MM.1S (cell line): ENCODE results near the gene B3GNT8.
"Not testable (repeated sequence)": the region's sequence is repeated elsewhere in the genome, so short reads cannot be mapped to it uniquely, and the experiment has no call there.

Experiments
- DNase-seq: peaks from one replicate; pipeline ENCODE4 v3.0.0-alpha.2; 2015
- H2AFZ ChIP-seq: fragments of 300-600 bp; sonication (generic); 2 replicates; pipeline ENCODE4 v1.6.0; 2016; ENCODE audit warnings: antibody characterized with exemption, low read length
- H3F3A ChIP-seq: fragments of 300-600 bp; sonication (generic); 2 replicates; pipeline ENCODE4 v1.6.1; 2016; ENCODE audit warnings: mild to moderate bottlenecking, antibody characterized with exemption, low read length, moderate library complexity, mixed read lengths; ENCODE audit not compliant: insufficient read depth
- H3K27ac ChIP-seq: fragments of 300-600 bp; sonication (generic); 2 replicates; pipeline ENCODE4 v1.5.1; 2016; ENCODE audit warnings: mild to moderate bottlenecking, low read length
- H3K27me3 ChIP-seq: fragments of 300-600 bp; sonication (generic); replicated peaks from 2 replicates; pipeline ENCODE4 v1.6.0; 2016; ENCODE audit warnings: low read length; ENCODE audit not compliant: insufficient read depth
- H3K36me3 ChIP-seq: fragments of 300-600 bp; sonication (generic); replicated peaks from 2 replicates; pipeline ENCODE4 v1.6.1; 2016; ENCODE audit warnings: mild to moderate bottlenecking, low read length, mixed read lengths; ENCODE audit not compliant: insufficient read depth
- H3K4me1 ChIP-seq: fragments of 300-600 bp; sonication (generic); 2 replicates; pipeline ENCODE4 v1.6.1; 2016; ENCODE audit warnings: low read length, mixed read lengths
- H3K4me2 ChIP-seq: fragments of 300-600 bp; sonication (generic); 2 replicates; pipeline ENCODE4 v1.6.0; 2016; ENCODE audit warnings: low read depth, low read length
- H3K4me3 ChIP-seq: fragments of 300-600 bp; sonication (generic); 2 replicates; pipeline ENCODE4 v1.5.1; 2016; ENCODE audit warnings: low read length, mixed read lengths
- H3K79me2 ChIP-seq: fragments of 300-600 bp; sonication (generic); 2 replicates; pipeline ENCODE4 v1.6.1; 2016; ENCODE audit warnings: mixed run types, low read length, mixed read lengths
- H3K9ac ChIP-seq: fragments of 300-600 bp; sonication (generic); 2 replicates; pipeline ENCODE4 v1.6.1; 2016; ENCODE audit warnings: low read length, mixed read lengths
- H3K9me2 ChIP-seq: fragments of 300-600 bp; sonication (generic); replicated peaks from 2 replicates; pipeline ENCODE4 v1.6.1; 2016; ENCODE audit warnings: mild to moderate bottlenecking, low read length, mixed read lengths; ENCODE audit not compliant: insufficient read depth
- H3K9me3 ChIP-seq: fragments of 300-600 bp; sonication (generic); replicated peaks from 2 replicates; pipeline ENCODE4 v1.6.1; 2016; ENCODE audit warnings: mild to moderate bottlenecking, low read length, mixed read lengths; ENCODE audit not compliant: insufficient read depth
- H4K20me1 ChIP-seq: fragments of 300-600 bp; sonication (generic); 2 replicates; pipeline ENCODE4 v1.6.1; 2016; ENCODE audit warnings: mild to moderate bottlenecking, low read length, moderate library complexity, mixed read lengths; ENCODE audit not compliant: insufficient read depth
- EZH2 ChIP-seq: fragments of 300-600 bp; sonication (generic); optimal IDR thresholded peaks from 2 replicates; pipeline ENCODE3; 2017; ENCODE audit warnings: low read depth, mild to moderate bottlenecking, antibody characterized with exemption, low read length, mixed read lengths
- EZH2phosphoT487 ChIP-seq: fragments of 300-600 bp; sonication (generic); IDR thresholded peaks from 2 replicates; pipeline ENCODE4 v1.6.1; 2018; ENCODE audit warnings: antibody characterized with exemption, low read length
- TF ChIP-seq, protein P1 (sequence below): fragments of 300-600 bp; sonication (generic); IDR thresholded peaks from 2 replicates; pipeline ENCODE4 v1.5.1; 2016; ENCODE audit warnings: antibody characterized with exemption, low read length, mixed read lengths

B3GNT8 gene

GRCh38 chr19:41435936-41436673 is 8.9 kb upstream of the B3GNT8 start:
- peaks cover 19% of the 10 kb centered on the region for H3K79me2 ChIP-seq
- H3K36me3 ChIP-seq, result no peaks in the 10 kb centered on the region
- no peaks in the 10 kb centered on the region for H3K27me3 ChIP-seq
- H2AFZ ChIP-seq, result no peak overlapping the region
- H4K20me1 ChIP-seq, result no peaks in the 10 kb centered on the region
- no peak overlapping the region for H3K27ac ChIP-seq
- H3F3A ChIP-seq, result 0 out of 2 replicates have a peak, but pooled peaks cover 5% of the 10 kb centered on the region
- no peak overlapping the region for H3K4me3 ChIP-seq
- no peak for DNase-seq
- 0 out of 2 replicates have a peak, but pooled peaks cover 4% of the 10 kb centered on the region for H3K4me1 ChIP-seq
- no peak overlapping the region for H3K4me2 ChIP-seq
- TF ChIP-seq, protein P1, sequence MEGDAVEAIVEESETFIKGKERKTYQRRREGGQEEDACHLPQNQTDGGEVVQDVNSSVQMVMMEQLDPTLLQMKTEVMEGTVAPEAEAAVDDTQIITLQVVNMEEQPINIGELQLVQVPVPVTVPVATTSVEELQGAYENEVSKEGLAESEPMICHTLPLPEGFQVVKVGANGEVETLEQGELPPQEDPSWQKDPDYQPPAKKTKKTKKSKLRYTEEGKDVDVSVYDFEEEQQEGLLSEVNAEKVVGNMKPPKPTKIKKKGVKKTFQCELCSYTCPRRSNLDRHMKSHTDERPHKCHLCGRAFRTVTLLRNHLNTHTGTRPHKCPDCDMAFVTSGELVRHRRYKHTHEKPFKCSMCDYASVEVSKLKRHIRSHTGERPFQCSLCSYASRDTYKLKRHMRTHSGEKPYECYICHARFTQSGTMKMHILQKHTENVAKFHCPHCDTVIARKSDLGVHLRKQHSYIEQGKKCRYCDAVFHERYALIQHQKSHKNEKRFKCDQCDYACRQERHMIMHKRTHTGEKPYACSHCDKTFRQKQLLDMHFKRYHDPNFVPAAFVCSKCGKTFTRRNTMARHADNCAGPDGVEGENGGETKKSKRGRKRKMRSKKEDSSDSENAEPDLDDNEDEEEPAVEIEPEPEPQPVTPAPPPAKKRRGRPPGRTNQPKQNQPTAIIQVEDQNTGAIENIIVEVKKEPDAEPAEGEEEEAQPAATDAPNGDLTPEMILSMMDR, result no peak
- TF ChIP-seq EZH2phosphoT487 (no peak), EZH2 (no peak)
- no peaks in the 10 kb centered on the region for H3K9me3 ChIP-seq
- no peak overlapping the region for H3K9ac ChIP-seq
- no peaks in the 10 kb centered on the region for H3K9me2 ChIP-seq

DNA sequence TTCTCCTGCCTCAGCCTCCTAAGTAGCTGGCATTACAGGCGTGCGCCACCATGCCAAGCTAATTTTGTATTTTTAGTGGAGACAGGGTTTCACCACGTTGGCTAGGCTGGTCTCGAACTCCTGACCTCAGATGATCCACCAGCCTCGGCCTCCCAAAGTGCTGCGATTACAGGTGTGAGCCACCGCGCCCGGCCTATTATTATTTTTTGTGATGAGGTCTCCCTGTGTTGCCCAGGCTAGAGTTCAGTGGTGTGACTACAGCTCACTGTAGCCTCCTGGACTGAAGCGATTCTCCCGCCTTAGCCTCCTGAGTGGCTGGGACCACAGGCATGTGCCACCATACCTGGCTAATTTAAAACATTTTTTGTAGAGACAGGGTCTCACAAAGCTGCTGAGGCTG is 8.2 kb upstream of the B3GNT8 start:
- not testable (repeated sequence) for DNase-seq, H3K4me3 ChIP-seq, H3K9me3 ChIP-seq, H3F3A ChIP-seq, H4K20me1 ChIP-seq, H3K4me2 ChIP-seq, H3K4me1 ChIP-seq, H2AFZ ChIP-seq, H3K36me3 ChIP-seq, H3K9me2 ChIP-seq, H3K27me3 ChIP-seq, H3K9ac ChIP-seq, H3K27ac ChIP-seq
- H3K79me2 ChIP-seq, result peaks cover 19% of the 10 kb centered on the region

DNA sequence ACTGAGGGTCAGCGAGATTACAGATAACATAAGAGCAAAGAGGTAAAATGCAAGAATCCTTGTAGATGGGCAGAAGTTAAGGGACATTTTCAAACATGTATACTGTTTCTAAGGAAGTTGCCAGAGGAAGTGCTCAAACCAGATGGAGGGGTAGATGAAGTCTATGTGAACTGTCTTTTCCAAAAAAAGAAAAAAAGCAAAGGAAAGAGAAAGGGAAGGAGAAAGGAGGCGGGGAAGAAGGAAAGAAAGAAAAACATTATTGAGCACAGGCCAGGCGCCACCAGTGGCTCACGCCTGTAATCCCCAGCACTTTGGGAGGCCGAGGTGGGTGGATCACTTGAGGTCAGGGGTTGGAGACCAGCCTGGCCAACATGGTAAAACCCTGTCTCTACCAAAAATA is 7.3 kb upstream of the B3GNT8 start:
- Histone ChIP-seq H4K20me1 (no peaks in the 10 kb centered on the region), H3K36me3 (no peaks in the 10 kb centered on the region), H3F3A (no peaks in the 10 kb centered on the region), H3K9me3 (no peaks in the 10 kb centered on the region), H3K4me1 (0 out of 2 replicates have a peak, but pooled peaks cover 4% of the 10 kb centered on the region), H3K79me2 (peaks cover 17% of the 10 kb centered on the region), H3K27me3 (no peaks in the 10 kb centered on the region), H2AFZ (no peak overlapping the region), H3K9ac (no peak overlapping the region), H3K9me2 (no peaks in the 10 kb centered on the region), H3K27ac (no peak overlapping the region), H3K4me3 (no peak overlapping the region), H3K4me2 (no peak overlapping the region)
- no peak for TF ChIP-seq EZH2
- TF ChIP-seq, protein P1, result no peak
- no peak for DNase-seq

- Histone ChIP-seq H3K36me3 (no peaks in the 10 kb centered on the region), H3K9ac (no peak overlapping the region), H3K4me2 (no peak overlapping the region), H3K79me2 (peaks cover 4% of the 10 kb centered on the region), H3K27me3 (no peaks in the 10 kb centered on the region), H3F3A (no peaks in the 10 kb centered on the region), H4K20me1 (no peaks in the 10 kb centered on the region), H3K9me3 (no peaks in the 10 kb centered on the region), H3K27ac (no peak overlapping the region), H3K4me1 (no peaks in the 10 kb centered on the region), H3K9me2 (no peaks in the 10 kb centered on the region), H3K4me3 (no peak overlapping the region), H2AFZ (no peak overlapping the region)
- DNase-seq, result no peak
- TF ChIP-seq, protein P1, result no peak
- no peak for TF ChIP-seq EZH2
- TF ChIP-seq EZH2phosphoT487, result no peak
Observed at GRCh38 chr19:41433171-41433570, 6.0 kb upstream of the B3GNT8 start.
